Endodermal cell (in vitro differentiated cells): ENCODE results near the gene NDUFB6. TPM values are rescaled to one million over a fixed set of nuclear protein-coding genes. Genes with fewer than 3 reads are reported as not detected.
"Not testable (repeated sequence)": the region's sequence is repeated elsewhere in the genome, so short reads cannot be mapped to it uniquely, and the experiment has no call there.

ENCODE experiments used
- DNase-seq: peaks from one replicate; pipeline ENCODE4 v3.0.0-alpha.2; 2017
- H3K27ac ChIP-seq: 2 replicates; pipeline ENCODE4 v1.5.1; 2013; ENCODE audit warnings: mild to moderate bottlenecking, low read depth, low read length, moderate library complexity
- H3K27me3 ChIP-seq: 2 replicates; pipeline ENCODE4 v1.6.1; 2013; ENCODE audit warnings: mild to moderate bottlenecking, low read length, moderate library complexity; ENCODE audit not compliant: insufficient read depth, control insufficient read depth, poor library complexity, severe bottlenecking
- H3K36me3 ChIP-seq: 2 replicates; pipeline ENCODE4 v1.7.0; 2013; ENCODE audit warnings: mild to moderate bottlenecking, low read length, moderate library complexity; ENCODE audit not compliant: control insufficient read depth, insufficient read depth
- H3K4me1 ChIP-seq: one replicate; pipeline ENCODE4 v1.7.0; 2013; ENCODE audit warnings: low read length; ENCODE audit not compliant: control insufficient read depth, insufficient read depth
- H3K4me3 ChIP-seq: 2 replicates; pipeline ENCODE4 v1.5.1; 2013; ENCODE audit warnings: mild to moderate bottlenecking, low read length, moderate library complexity
- H3K9ac ChIP-seq: 2 replicates; pipeline ENCODE4 v1.6.1; 2013; ENCODE audit warnings: mild to moderate bottlenecking, low read length, moderate library complexity; ENCODE audit not compliant: poor library complexity, severe bottlenecking; ENCODE audit errors: extremely low read depth
- H3K9me3 ChIP-seq: 2 replicates; pipeline ENCODE4 v1.6.1; 2013; ENCODE audit warnings: mild to moderate bottlenecking, low read length, moderate library complexity; ENCODE audit not compliant: control insufficient read depth
- H3K27ac Mint-ChIP-seq: 2 replicates; pipeline ENCODE4 v1.8.0; 2020; ENCODE audit warnings: mixed read lengths
- H3K27me3 Mint-ChIP-seq: 2 replicates; pipeline ENCODE4 v1.8.0; 2021; ENCODE audit warnings: mild to moderate bottlenecking, mixed read lengths; ENCODE audit not compliant: insufficient read depth
- H3K36me3 Mint-ChIP-seq: 2 replicates; pipeline ENCODE4 v1.8.0; 2020; ENCODE audit warnings: low read depth, mixed read lengths
- H3K4me1 Mint-ChIP-seq: 2 replicates; pipeline ENCODE4 v1.8.0; 2020; ENCODE audit warnings: mixed read lengths
- H3K4me3 Mint-ChIP-seq: 2 replicates; pipeline ENCODE4 v1.8.0; 2020; ENCODE audit warnings: mild to moderate bottlenecking, moderate library complexity, mixed read lengths
- H3K9me3 Mint-ChIP-seq: 2 replicates; pipeline ENCODE4 v1.8.0; 2020; ENCODE audit warnings: mild to moderate bottlenecking, mixed read lengths
- CTCF ChIP-seq: fragments of 200-600 bp; sonication (generic); conservative IDR thresholded peaks from 2 replicates; pipeline ENCODE4 v1.5.0; 2021; ENCODE audit warnings: antibody characterized with exemption, mild to moderate bottlenecking
- WGBS, 2 experiments: methylation state at CpG; one replicate each; pipeline versions ENCODE4 v1.1.5 to v1.1.7; 2013; ENCODE audit warnings: missing lambda C conversion rate in 2 of 2, mixed read lengths in 1 of 2; ENCODE audit not compliant: insufficient coverage in 1 of 2, insufficient read length in 1 of 2; 5-methylcytosine and 5-hydroxymethylcytosine counted together
- total RNA-seq, 2 donors: library from RNA; stranded (reverse); fragmentation: NEBNext Ultra II Directional in 1 of 2; extraction: Animal tissue kit (Norgen Biotek cat#: 25700) in 1 of 2; gene quantifications; 2 replicates in 1 of 2; 3 replicates in 1 of 2; pipeline ENCODE4 v1.2.1, GENCODE V29; 2021

The NDUFB6 gene
- total RNA-seq, 2 donors from 2014 or later: 48.8 to 54.9 TPM

GRCh38 chr9:32603914-32604852 lies 31.2 kb upstream of the NDUFB6 start:
- no peak overlapping the region for H3K4me3 Mint-ChIP-seq
- Histone ChIP-seq H3K4me3 (no peak overlapping the region), H3K27me3 (peaks cover 11% of the 10 kb centered on the region), H3K9me3 (no peaks in the 10 kb centered on the region), H3K36me3 (no peaks in the 10 kb centered on the region), H3K9ac (no peak overlapping the region), H3K4me1 (no peaks in the 10 kb centered on the region), H3K27ac (no peak overlapping the region)
- 91 to 95% methylated on average over 6 to 12 of the region's 12 CpGs for WGBS, 2 experiments
- DNase-seq: no peak
- H3K27ac Mint-ChIP-seq: no peak overlapping the region
- H3K9me3 Mint-ChIP-seq: peaks cover 18% of the 10 kb centered on the region
- no peak for TF ChIP-seq CTCF
- no peaks in the 10 kb centered on the region for H3K4me1 Mint-ChIP-seq
- no peaks in the 10 kb centered on the region for H3K36me3 Mint-ChIP-seq
- peaks cover 2% of the 10 kb centered on the region for H3K27me3 Mint-ChIP-seq

- not testable (repeated sequence) for H3K27me3 Mint-ChIP-seq, H3K9me3 ChIP-seq, H3K9me3 Mint-ChIP-seq, H3K36me3 Mint-ChIP-seq, H3K4me1 Mint-ChIP-seq, H3K4me3 ChIP-seq, H3K4me1 ChIP-seq, H3K9ac ChIP-seq, H3K27ac Mint-ChIP-seq, H3K36me3 ChIP-seq, H3K27ac ChIP-seq, H3K4me3 Mint-ChIP-seq, DNase-seq
- peaks cover 11% of the 10 kb centered on the region for H3K27me3 ChIP-seq
- WGBS, 2 experiments: 80 to 88% methylated on average over 1 to 3 of the region's 3 CpGs
Observed at GRCh38 chr9:32599021-32599420, 26.1 kb upstream of the NDUFB6 start.

GRCh38 chr9:32596936-32597335 lies 24.0 kb upstream of the NDUFB6 start:
- Mint-ChIP-seq H3K9me3 (no peaks in the 10 kb centered on the region), H3K27me3 (peaks cover 4% of the 10 kb centered on the region), H3K4me3 (no peak overlapping the region), H3K4me1 (peaks cover 3% of the 10 kb centered on the region), H3K36me3 (no peaks in the 10 kb centered on the region), H3K27ac (no peak overlapping the region)
- Histone ChIP-seq H3K9ac (no peak overlapping the region), H3K4me1 (no peaks in the 10 kb centered on the region), H3K36me3 (no peaks in the 10 kb centered on the region), H3K27me3 (peaks cover 11% of the 10 kb centered on the region), H3K27ac (no peak overlapping the region), H3K9me3 (no peaks in the 10 kb centered on the region), H3K4me3 (no peak overlapping the region)
- no peak for TF ChIP-seq CTCF
- DNase-seq: no peak
